GM19467 (cell line): ENCODE measurements around the gene NEDD4L.
"Not testable (repeated sequence)": the region's sequence is repeated elsewhere in the genome, so short reads cannot be mapped to it uniquely, and the experiment has no call there.

Experiments used
- ATAC-seq: cut with Tn5 transposase; IDR thresholded peaks from one replicate; pipeline ENCODE4 v1.9.1; 2021; ENCODE audit warnings: mild to moderate bottlenecking, moderate library complexity; ENCODE audit not compliant: unreplicated experiment

The NEDD4L gene

DNA sequence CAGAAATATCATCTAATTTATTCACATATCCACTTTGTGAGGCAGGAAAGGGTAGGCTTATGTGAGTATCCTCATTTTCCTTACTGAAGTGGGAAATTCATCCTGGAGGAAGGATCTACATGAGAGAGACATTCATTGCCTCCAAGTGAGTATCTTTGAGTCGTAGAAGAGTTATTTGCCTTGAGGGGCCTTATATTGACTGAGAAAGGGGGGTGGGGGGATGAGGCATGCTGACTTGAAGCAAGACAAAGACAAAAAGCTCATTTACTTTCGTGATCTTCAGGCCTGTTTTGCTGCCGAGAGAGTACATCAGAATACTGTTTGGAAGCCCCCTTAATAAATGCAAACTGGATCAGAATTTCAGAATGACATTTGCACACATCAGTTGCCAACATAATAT, 17.6 kb upstream of the NEDD4L start:
- ATAC-seq: no peak

DNA sequence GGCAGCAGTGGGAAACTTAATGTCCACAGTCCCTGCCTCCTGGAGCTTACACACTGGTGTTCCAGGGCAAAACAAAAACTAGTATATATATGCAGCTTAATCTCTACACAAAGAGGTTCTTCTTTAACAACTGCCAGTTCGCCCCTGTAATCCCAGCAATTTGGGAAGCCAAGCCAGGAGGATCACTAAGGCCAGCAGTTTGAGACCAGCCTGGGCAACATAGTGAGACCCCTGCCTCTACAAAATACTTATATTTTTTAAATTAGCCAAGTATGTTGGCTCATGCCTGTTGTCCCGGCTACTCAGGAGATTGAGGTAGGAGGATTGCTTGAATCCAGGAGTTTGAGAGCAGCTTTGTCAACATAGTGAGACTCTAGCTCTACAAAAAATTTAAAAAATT, 17.2 kb upstream of the NEDD4L start:
- no peak for ATAC-seq

DNA sequence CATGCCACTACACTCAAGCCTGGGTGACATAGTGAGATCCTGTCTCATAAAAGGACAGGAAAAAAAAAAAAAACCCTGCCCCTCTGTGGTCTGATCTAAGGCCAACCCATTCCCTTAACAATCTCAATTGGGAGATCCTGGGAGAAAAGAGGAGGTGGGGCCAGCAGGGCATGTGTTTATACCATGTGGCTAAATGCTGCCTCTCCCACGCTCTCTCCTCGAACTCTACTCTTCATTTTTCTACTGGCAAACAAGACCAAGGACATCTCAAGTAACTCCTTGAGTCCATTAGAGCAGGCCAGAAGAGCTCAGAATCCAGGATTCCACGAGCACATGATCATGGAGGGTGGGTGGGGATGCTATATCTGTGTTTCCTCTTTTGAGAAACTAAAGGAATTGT, 16.7 kb upstream of the NEDD4L start:
- ATAC-seq: no peak

DNA sequence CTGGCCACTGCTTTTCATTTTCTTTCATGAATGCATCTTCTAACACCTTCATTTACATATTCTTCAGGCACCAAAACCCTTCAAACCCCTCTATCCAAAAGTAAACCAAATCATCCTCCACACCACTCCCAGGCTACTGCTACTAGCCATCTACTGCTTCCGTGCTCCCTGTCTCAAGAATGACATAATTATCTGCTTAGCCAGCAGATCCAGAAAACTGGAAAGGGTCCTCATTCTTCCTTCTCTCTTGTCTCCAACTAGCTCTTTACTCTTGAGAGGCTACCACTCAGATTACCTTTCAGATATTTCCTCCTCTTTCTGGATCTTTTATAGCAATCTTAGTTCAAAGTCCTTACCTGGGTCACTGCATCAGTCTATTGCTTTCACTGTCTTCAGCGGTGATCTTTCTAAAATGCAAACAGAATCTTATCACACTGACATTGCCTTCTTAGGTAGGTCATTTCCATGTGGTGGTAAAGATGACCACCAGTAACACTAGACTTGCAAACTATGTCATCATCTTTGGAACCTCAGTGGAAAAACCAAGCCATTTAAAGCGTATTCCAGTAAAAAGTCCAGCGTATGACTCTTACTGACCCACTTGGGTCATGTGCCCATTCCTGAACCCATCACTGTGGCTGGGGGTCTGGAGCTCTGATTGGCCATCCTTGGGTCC, 15.8 kb upstream of the NEDD4L start:
- ATAC-seq: no peak

DNA sequence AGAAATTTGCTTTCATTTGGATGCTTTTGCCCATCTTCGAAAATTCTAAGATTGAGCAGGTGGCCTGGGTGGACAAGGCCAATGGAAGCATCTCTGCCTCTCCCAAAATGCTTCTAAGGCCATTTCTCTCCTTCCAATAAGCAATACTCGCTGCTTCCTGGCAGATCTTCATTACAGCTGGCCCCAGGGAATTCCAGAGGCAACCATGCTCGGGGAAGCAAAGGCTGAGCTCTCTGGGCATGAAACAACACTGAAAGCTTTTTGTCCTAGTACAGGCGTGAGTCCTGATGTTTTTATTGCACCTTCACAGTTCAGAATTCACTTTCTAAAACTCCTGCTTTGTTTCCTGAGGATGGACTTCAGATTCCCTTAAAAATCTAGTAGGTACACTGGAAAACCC, 11.8 kb upstream of the NEDD4L start:
- ATAC-seq: no peak

DNA sequence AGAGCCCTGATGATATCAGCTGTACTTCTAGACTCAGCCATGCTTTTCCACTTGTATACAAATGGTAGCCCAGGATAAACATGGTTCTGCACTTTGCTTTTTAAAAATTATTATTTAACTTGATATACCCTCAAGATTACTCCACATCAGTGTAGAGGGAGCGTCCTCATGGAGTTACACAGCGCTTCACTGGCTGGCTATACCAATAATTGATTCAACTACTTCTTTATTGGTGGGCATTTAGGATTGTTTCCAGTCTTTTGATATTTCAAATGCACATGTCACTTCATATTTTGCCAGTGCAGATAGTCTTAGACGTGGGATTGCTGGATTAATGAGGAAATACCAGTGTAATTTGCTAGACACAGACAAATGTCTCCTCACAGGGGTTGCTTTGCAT, 10.8 kb upstream of the NEDD4L start:
- no peak for ATAC-seq

DNA sequence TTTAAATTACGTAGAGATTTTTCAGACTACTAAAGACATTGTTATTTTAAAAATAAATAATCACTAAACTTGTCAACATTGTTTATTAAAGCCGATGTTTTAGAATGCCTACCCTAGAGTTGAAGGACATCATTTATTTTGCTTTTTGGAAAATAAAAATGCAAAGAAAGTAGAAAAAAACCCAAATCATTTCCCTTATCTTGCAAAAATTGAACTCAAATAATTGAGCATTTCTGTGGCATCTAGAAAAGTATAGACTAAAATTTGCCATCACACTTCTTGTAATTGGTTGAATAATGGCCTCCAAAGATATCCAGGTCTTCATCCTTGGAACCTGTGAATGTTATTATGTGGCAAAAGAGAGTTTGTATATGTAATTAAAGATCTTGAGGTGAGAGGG, 9.7 kb upstream of the NEDD4L start:
- ATAC-seq: no peak

DNA sequence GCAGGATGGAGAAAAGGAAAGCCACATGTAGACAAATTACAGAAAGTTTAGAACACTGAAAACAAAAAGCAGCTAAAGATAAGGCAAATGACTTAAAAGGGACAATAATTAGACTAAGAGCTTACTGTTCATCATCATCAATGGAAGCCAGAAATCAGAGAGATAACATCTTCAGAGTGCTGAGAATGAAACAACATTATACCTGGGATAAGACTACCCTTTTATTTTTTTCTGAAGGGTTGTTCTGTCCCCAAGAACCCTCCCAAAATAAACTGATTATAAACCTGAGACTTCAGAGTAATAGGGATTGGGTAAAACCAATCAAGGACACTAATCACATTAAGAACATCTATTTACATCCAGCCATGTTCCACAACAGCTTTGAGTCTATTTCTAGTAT, 6.9 kb upstream of the NEDD4L start:
- no peak for ATAC-seq

DNA sequence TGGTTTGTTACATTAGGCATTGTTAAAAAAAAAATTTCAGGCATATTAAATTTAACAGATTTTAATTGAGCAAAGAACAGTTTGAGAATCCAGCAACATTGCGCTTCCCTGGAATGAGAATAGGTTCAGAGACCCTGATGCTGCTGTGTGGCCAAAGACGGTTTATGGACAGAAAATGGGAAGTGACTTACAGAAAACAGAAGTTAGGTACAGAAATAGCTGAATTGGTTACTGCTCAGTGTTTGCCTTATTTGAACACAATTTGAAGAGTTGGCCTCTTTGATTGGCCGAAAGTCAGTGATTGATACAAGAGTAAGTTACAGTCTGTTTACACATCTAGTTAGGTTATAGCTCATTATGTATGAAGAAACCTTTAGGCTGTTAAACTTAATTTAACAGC, 6.0 kb upstream of the NEDD4L start:
- ATAC-seq: no peak

DNA sequence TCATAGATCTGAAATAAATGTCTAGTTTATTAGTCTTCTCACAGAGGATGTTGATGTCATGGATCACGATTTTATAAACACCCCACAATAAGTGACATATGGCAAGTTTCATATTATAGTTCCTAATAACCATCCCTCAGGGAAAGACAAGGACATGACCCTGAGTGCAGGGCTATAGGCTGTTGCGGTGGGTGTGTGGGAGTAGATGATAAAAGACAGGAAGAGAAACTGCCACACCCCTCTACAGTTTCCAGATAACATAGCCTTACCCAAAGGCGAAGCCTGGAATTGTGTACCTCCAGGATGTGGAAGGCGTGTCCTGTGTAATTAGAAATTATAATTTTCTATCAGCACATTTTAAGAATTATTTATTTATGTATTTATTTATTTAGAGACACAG, 2.4 kb upstream of the NEDD4L start:
- no peak for ATAC-seq

DNA sequence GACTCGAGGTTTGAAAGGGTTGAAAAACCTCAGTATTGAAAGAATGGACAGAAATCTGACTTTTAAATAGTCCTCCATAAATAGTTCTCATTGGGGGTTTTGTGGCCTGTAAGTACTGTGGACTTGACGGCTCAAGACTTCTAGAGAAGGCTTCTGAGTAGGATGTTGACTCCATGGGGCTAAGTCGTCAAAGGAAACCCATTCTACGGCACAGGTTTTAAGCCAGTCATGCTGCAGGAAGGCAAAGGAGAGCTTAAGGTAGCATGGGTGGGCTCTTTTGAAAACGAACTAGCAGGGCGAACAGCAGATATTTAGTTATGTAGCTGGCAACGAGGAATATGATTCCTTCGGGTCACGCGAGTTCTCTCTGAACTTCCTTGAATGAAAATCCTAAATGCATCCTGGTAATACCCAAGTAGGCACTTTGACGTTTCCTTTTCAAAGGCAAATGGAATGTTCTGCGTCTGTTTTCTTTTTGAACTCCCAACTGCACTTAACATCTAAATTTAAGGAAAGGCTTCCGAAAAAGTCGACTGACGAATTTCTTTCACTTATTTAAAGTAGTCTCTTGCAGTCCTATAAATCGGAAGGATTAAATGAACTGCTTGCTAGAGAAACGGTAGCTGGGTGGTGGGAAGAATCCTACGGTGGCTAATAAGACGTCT, 1.1 kb upstream of the NEDD4L start:
- no peak for ATAC-seq

DNA sequence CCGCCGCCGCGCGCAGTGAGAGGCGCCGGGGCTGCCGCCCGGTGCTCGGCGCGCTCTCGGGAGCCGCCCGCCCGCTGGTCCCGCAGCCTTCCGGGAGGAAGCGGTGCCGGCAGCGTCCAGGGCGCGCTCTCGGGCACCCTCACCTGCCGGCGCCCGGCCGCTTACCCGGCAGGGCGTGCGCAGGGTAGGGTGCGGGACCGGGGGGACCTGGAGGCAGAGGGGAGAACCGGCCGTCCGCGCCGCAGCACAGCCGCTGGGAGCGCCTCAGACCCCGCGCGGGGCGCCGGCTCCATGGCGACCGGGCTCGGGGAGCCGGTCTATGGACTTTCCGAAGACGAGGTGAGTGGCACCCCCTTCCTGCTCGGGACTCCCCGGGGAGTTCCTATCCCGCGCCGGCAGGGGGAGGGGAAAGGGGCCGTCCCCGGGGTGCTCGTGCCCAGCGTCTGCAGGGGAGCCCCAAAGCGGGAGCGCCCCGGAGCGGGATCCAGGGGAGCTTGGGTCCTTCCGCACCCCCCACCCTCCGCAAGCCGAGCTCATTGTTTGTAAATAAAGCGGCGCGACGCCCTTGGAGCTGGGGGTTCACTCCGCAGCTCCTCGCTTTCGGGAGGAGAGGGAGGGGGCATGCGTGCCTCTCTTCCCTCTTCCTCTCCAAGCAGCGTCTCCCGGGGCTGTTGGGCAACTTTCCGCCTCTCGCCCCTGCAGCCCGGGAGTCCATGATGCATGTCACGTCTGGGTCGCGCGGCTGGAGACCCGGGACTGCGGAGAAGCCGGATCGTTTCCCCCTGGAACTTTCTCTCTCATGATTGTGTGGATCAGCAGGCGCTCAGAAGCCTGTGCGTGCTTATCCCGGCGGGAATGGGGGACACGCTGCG, 580 bp downstream of the NEDD4L start:
- ATAC-seq: peak; percentile 45

DNA sequence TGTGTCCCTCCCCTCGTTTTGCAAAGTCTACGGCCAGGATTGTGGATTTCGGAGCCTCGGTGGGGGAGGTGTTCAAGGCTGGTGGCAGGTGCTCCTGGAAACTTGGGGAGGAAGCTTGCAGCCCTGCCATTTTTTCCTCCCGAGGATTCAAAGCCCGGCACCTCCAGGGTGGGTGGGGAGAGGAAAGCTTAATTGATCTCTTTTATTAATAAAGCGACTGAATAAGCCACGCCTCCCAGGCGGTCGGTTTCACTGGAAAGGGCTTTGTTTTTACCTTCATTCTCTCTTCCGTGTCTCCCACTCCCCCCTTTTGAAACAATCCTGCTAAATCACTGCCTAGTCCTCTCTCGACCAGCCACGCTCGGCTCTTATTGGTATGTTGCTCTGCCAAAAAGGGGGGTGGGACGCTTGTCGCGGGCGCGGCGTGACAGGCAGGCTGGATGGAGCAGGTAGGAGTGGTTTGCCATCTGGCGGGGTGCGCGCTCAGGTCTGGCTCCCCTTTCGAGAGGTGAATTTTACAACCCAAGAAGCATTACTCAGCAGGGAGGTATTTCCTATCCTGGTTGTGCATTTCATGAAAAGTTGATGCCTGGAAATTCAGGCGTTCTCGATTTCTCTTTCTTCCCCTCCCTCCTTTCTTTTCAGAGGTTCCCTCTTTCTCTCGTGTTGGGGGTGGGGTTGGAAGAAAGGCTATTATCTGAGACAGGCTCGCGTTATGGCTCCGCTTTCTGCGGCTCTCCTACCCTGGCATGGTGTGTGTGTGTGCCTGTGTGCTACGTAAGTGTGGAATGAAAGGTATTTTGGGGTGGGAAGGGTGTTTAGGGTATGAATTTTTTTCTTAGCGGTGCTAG, 1.4 kb downstream of the NEDD4L start:
- ATAC-seq: no peak

DNA sequence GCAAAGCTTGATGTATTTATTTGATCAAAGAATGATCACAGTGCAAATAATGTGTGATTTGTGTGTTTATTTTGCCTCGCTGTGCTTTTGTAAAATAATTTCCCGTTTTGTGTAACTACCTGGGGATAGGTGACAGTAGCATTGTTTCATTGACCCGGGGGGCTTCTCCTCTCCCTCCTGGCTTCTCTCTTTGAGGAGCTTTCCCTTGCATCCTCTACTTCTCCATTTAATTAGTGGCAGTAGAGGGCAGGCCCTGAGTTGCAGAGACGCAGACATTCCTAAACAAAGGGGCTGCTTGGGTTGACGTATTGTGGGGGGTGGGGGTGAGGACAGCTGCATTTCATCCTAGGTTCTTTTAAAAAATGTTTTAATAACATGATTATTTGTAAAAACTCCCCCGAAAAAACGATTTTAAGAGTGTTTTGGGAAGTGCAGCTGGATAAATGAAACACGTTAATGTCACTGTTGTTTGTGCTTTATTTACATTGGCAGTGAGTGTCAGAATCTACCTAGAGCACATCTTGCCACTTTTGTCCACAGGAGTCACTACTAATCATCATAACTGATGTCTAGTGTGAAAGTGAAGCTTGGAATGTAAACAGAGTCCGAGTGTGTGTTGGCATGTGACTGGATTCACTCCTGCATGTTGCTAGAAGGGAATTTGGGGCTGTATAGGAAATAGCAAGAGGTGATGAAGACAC, 2.2 kb downstream of the NEDD4L start:
- ATAC-seq: no peak

DNA sequence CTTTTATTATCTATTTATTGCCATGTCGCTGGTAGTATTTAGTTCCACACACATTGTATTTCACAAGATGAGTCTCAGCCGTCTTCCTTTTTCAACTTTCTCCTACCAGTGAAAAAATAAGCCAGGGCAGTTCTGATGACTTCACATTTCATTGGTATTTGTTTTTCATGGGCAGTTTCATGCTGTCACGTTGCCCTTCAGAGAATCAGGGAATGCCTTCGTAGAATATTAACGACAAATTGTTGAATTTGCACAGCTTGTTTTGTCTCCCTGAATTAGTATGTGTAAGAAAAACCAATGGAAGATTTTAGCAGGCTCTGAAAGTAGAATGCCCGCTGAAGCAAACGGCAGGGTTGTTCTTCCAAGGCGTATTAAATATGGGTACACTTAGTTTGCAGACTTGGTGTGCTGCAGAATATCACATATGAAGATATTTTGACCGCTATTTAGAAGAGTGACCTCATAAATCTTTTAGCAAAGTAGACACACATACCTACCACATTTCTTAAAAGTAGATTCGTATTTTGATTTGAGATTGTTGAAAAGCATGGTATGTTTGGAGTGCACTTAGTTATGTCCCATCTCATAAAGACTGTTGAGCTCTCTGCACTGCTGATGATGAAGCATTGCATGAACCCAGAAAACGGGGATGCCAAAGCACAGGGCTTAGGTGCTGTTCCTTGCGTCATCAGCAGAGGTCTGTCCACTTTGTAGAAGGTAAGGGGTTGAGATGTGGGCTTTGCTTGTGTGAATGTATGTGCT, 2.9 kb downstream of the NEDD4L start:
- ATAC-seq: no peak

DNA sequence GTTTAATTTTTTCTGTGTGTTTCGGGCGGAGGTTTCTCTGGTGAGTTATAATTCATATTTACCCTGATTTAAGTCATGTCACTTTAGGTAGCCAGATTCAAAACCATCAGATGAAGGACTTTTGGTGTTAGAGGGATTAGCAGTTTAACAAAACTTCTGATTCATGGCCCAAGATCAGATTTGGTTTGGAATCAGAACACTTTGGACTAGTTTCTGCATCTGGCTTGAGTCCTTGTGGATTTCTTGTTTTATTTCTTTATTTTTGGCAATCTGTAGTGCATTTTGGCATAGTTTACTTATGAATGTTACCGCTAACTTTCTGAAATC, 3.5 kb downstream of the NEDD4L start:
- no peak for ATAC-seq

DNA sequence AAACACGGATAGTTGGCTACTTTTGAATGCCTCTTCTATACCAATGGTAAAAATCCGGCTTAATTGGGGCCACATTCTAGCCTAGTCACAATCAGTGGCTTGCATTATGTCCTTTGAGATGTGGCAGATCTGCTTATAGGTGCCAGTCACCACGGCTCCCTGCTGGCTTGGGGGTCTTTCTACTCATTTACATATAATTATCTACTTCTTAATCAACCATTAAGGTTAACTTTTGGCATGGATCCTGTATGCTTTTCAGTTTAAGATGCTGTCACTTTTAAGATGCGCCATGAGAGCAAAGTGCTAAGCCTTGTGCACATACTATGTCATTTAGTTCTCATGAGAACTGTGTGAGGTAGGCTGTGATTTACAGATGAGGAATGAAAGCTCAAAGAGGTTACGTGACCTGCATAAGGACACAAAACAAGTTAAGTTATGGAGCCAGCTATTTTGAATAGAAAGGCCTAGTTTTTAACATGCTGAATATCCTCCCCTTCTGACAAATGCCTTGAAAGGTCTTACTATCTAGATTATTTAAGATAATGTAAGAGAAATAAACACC, 4.1 kb downstream of the NEDD4L start:
- no peak for ATAC-seq

DNA sequence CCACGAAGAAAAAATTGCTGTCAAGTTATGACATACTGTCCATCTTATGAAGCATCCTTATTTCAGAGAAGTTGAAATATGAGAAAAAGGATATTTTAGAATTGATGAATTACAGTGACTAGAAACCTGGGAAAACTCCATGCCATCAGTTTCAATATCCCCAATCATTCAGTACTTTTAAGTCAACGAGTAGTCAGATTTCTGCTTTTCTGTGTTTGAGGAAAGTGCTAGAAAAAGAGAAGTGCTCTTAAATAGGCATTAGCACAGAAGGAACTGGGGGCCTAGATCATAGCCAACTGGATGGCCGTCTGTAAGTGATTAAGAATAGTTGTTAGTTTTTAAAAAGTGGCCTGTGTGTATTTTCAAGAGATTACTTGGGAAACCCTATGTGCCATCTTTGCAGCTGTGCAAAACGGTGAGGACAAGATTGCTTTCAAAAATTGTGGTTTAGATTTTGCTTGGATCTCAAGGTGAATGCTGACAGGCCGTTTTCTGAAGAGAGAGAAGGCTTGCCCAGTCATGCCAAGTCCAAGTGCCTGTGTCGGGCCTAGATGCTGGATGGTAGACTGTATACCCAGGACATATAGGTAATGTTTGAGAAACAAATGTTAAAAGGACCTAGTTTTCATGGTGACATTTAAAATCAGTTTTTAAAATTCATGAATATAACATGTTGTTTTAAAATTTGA, 5.1 kb downstream of the NEDD4L start:
- no peak for ATAC-seq

DNA sequence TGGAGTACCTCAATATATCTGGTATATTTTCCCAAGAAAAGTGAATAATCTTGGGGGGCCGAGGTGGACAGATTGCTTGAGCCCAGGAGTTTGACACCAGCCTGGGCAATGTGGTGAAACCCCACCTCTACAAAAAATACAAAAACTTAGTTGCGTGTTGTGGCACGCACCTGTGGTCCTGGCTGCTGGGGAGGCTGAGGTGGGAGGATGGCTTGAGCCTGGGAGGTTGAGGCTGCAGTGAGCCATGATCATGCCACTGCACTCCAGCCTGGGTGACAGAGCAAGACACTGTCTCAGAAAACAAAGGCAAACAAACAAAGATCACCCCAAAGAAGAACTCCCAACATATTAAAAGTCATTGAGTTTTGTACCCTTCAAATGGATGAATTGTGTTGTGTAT, 6.9 kb downstream of the NEDD4L start:
- ATAC-seq: not testable (repeated sequence)
